HCT116 (cell line): ENCODE results near the gene ZNF160. TPM values are rescaled to one million over a fixed set of nuclear protein-coding genes. Genes with fewer than 3 reads are reported as not detected.

Experiments used
- ATAC-seq: fragments of 200-7000 bp; cut with Tn5 transposase; 2 replicates; pipeline ENCODE4 v1.9.1; 2020; ENCODE audit warnings: mild to moderate bottlenecking, moderate library complexity
- Bru-seq: library from RNA; stranded (reverse); fragments of 400-500 nt; gene quantifications from one replicate; lab custom pipeline; 2021; lab: Mats Ljungman, UMichigan
- BruChase-seq, 2 experiments: library from RNA; stranded (reverse); fragments of 400-500 nt; gene quantifications; one replicate each; lab custom pipeline; 2021; lab: Mats Ljungman, UMichigan
- BruUV-seq: library from RNA; stranded (reverse); fragments of 400-500 nt; replicated peaks from 2 replicates; lab custom pipeline; 2021; lab: Mats Ljungman, UMichigan
- CTCF ChIA-PET: fragments of 300-600 bp; sonication (Branson Sonifier 250); formaldehyde crosslinking; loops from one replicate; lab custom pipeline; 2021; ENCODE audit warnings: antibody characterized with exemption; lab: Charles Lee
- POLR2A ChIA-PET: fragments of 300-600, 350-600 bp; sonication (Branson Sonifier 250); formaldehyde crosslinking; loops from one replicate; lab custom pipeline; 2021; ENCODE audit warnings: antibody characterized with exemption; lab: Charles Lee
- RAD21 ChIA-PET, 2 experiments: fragments of 300-600 bp; sonication (Branson Sonifier 250); formaldehyde crosslinking; loops; one replicate each; lab custom pipeline; 2023; ENCODE audit warnings: low total read pairs in 2 of 2; ENCODE audit not compliant: uncharacterized antibody in 2 of 2, unreplicated experiment in 2 of 2, low non-redundant PET in 1 of 2; lab: Charles Lee
- DNase-seq: peaks from one replicate; pipeline ENCODE4 v3.0.0-alpha.2; 2010; ENCODE audit warnings: low read depth, low spot score
- H2AFZ ChIP-seq: fragments of 200-600 bp; shearing (Covaris generic), sonication (generic); 2 replicates; pipeline ENCODE4 v1.6.1; 2017; ENCODE audit warnings: low read depth, mixed run types, mixed read lengths, antibody characterized with exemption, low read length; ENCODE audit not compliant: poor library complexity, severe bottlenecking
- H3K27ac ChIP-seq: 2 replicates; pipeline ENCODE4 v1.5.1; 2012; ENCODE audit warnings: low read depth, low read length
- H3K27me3 ChIP-seq: fragments of 200-600 bp; sonication (generic); 2 replicates; pipeline ENCODE4 v1.6.1; 2016; ENCODE audit warnings: mixed run types, low read length, mixed read lengths; ENCODE audit not compliant: insufficient read depth
- H3K36me3 ChIP-seq, 2 experiments: fragments of 200-500 bp in 1 of 2; fragments of 200-600 bp in 1 of 2; sonication (Bioruptor generic) in 1 of 2; sonication (generic) in 1 of 2; 2 replicates each; pipeline versions ENCODE4 v1.5.1 to v1.6.1; 2014 to 2016; ENCODE audit warnings: low read length in 2 of 2, inconsistent platforms in 1 of 2, mixed read lengths in 1 of 2, mixed run types in 1 of 2; ENCODE audit not compliant: insufficient read depth in 2 of 2, control insufficient read depth in 1 of 2
- H3K4me1 ChIP-seq, 2 experiments: fragments of 200-600 bp in 1 of 2; sonication (generic) in 1 of 2; 2 replicates each; pipeline versions ENCODE4 v1.5.1 to v1.6.1; 2012 to 2017; ENCODE audit warnings: low read length in 2 of 2, inconsistent platforms in 1 of 2, mild to moderate bottlenecking in 1 of 2, mixed read lengths in 1 of 2, mixed run types in 1 of 2, moderate library complexity in 1 of 2; ENCODE audit not compliant: insufficient read depth in 2 of 2, control insufficient read depth in 1 of 2
- H3K4me2 ChIP-seq: fragments of 200-600 bp; sonication (generic); 2 replicates; pipeline ENCODE4 v1.6.1; 2017; ENCODE audit warnings: mixed run types, low read length, mixed read lengths
- H3K4me3 ChIP-seq, 2 experiments: fragments of 200-600 bp in 1 of 2; sonication (generic) in 1 of 2; replicated peaks in 1 of 2; 2 replicates each; pipeline ENCODE4 v1.5.1; 2011 to 2016; ENCODE audit warnings: low read length in 2 of 2, control low read depth in 1 of 2, low read depth in 1 of 2, mild to moderate bottlenecking in 1 of 2, mixed read lengths in 1 of 2, mixed run types in 1 of 2
- H3K79me2 ChIP-seq: fragments of 200-600 bp; sonication (generic); 2 replicates; pipeline ENCODE4 v1.6.1; 2017; ENCODE audit warnings: mild to moderate bottlenecking, mixed run types, low read length, moderate library complexity, mixed read lengths; ENCODE audit not compliant: insufficient read depth
- H3K9ac ChIP-seq: fragments of 200-600 bp; sonication (generic); 2 replicates; pipeline ENCODE4 v1.6.1; 2016; ENCODE audit warnings: low read length, mixed read lengths
- H3K9me2 ChIP-seq: fragments of 200-600 bp; sonication (generic), shearing (Covaris generic); 2 replicates; pipeline ENCODE4 v1.6.1; 2017; ENCODE audit warnings: mixed run types, mild to moderate bottlenecking, moderate library complexity; ENCODE audit not compliant: insufficient read depth
- H3K9me3 ChIP-seq, 2 experiments: fragments of 200-500 bp in 1 of 2; fragments of 200-600 bp in 1 of 2; sonication (Bioruptor generic) in 1 of 2; sonication (generic) in 1 of 2; 2 replicates each; pipeline ENCODE4 v1.6.1; 2014 to 2017; ENCODE audit warnings: low read length in 2 of 2, mixed read lengths in 2 of 2, inconsistent platforms in 1 of 2, low read depth in 1 of 2, mild to moderate bottlenecking in 1 of 2, mixed run types in 1 of 2, moderate library complexity in 1 of 2; ENCODE audit not compliant: control insufficient read depth in 1 of 2, insufficient read depth in 1 of 2
- H4K20me1 ChIP-seq: fragments of 200-600 bp; sonication (generic), shearing (Covaris generic); 2 replicates; pipeline ENCODE4 v1.6.1; 2017; ENCODE audit warnings: mixed run types, mild to moderate bottlenecking, moderate library complexity; ENCODE audit not compliant: insufficient read depth
- CBX3 ChIP-seq: IDR thresholded peaks from 2 replicates; pipeline ENCODE4 v1.6.1; 2012; ENCODE audit warnings: low read depth
- CEBPB ChIP-seq: IDR thresholded peaks from 2 replicates; pipeline ENCODE4 v1.6.1; 2012; ENCODE audit warnings: low read depth
- EGR1 ChIP-seq: IDR thresholded peaks from 2 replicates; pipeline ENCODE4 v1.6.1; 2012; ENCODE audit warnings: low read depth
- ELF1 ChIP-seq: IDR thresholded peaks from 2 replicates; pipeline ENCODE4 v1.6.1; 2012; ENCODE audit warnings: low read depth, borderline replicate concordance
- EZH2 ChIP-seq: fragments of 200-600 bp; sonication (generic); IDR thresholded peaks from 2 replicates; pipeline ENCODE4 v1.6.1; 2017; ENCODE audit warnings: antibody characterized with exemption, mixed run types
- JUND ChIP-seq: IDR thresholded peaks from 2 replicates; pipeline ENCODE4 v1.6.1; 2012
- POLR2A ChIP-seq: IDR thresholded peaks from 2 replicates; pipeline ENCODE4 v1.7.0; 2011; ENCODE audit warnings: borderline replicate concordance; ENCODE audit not compliant: insufficient read depth, insufficient read length; ENCODE audit errors: extremely low read depth
- POLR2AphosphoS5 ChIP-seq: IDR thresholded peaks from 2 replicates; pipeline ENCODE4 v1.6.1; 2011; ENCODE audit warnings: mild to moderate bottlenecking, low read depth, low read length, moderate library complexity
- SIN3A ChIP-seq: IDR thresholded peaks from 2 replicates; pipeline ENCODE4 v1.6.1; 2012; ENCODE audit warnings: low read depth
- SP1 ChIP-seq: IDR thresholded peaks from 2 replicates; pipeline ENCODE4 v1.6.1; 2012; ENCODE audit warnings: low read depth
- YY1 ChIP-seq: IDR thresholded peaks from 2 replicates; pipeline ENCODE4 v1.6.1; 2011; ENCODE audit warnings: low read length, low read depth, moderate library complexity, mild to moderate bottlenecking; ENCODE audit not compliant: insufficient replicate concordance; ENCODE audit errors: extremely low read depth
- intact Hi-C: fragments of 100-400 bp; cut with micrococcal nuclease; formaldehyde crosslinking; loops from 2 replicates; pipeline ENCODE4 v1.10.0; 2022
- long read RNA-seq: library from polyadenylated mRNA; unstranded; transcript quantifications from one replicate; pipeline ENCODE4 v2.0.0, GENCODE V29; 2021; ENCODE audit not compliant: unreplicated experiment
- polyA plus RNA-seq: library from polyadenylated mRNA; unstranded; fragments of >200 nt; gene quantifications from 2 replicates; pipeline ENCODE4 v1.2.1, GENCODE V29; 2012; ENCODE audit warnings: missing spikeins
- total RNA-seq: library from RNA; stranded (reverse); gene quantifications from one replicate; pipeline ENCODE4 v1.2.1, GENCODE V29; 2021; ENCODE audit not compliant: unreplicated experiment
- TF ChIP-seq, protein P1 (sequence below): IDR thresholded peaks from 2 replicates; pipeline ENCODE4 v1.6.1; 2012

The ZNF160 gene
- total RNA-seq (14.9 TPM), Bru-seq, nascent RNA (percentile 77 among the genes with signal in this experiment), BruChase-seq, experiment 1, labeled RNA remaining after a 6-hour chase (percentile 70 among the genes with signal in this experiment), BruChase-seq, experiment 2, labeled RNA remaining after a 2-hour chase (percentile 79 among the genes with signal in this experiment)
- polyA plus RNA-seq, result 9.7 and 11.5 TPM in 2 replicates
- long read RNA-seq, full-length matches to known transcripts, result 20 of 36 reads
- long read RNA-seq, partial matches to known transcripts, result 4 of 36 reads
- long read RNA-seq, other reads (novel, unspliced or antisense), result 12 of 36 reads

DNA sequence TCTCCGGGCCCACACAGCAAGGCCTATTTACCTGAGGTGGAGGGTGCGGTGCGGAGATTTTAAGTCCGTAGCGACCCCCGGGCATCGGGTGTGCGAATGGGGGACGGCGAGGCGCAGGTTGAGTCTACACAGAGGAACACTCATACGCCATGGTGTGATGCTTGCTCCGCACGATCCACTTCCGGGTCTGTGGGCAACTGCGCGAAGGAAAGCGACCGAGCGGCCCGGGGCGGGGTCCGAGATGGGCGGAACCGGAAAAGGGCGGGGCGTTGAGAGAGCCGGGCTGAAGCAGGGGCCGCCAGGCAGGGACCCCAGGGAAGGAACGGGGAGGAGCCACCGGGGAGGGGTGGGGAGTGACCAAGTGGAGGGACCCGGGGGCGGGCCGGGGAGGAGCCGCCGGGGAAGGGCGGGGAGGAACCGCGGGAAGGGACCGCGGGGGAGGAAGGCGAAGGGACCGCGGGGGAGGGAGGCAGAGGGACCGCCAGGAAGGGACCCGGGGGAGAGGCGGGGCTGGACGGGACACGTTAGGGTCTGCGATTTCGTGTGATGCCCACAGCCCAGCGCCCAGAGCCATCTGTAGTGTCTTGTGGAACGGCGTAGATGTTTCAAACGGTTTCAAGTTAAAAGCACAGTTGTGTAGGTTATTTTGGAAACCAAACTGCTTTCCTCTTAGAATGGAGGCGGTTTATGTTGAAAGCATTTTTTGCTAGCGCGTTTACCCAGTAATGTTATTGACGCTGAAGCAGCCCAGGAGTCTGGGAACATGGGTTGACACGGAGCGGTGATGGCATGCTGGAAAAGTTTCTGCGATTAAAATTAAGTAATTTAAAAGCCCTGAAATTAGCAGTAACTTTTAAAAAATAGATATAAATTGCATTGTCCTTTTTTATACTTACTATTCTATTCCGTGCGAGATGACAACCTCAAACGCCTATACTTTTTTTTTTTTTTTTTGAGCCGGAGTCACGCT is at the start of gene ZNF160:
TSS of gene ZNF160 (minus strand) at position 189 of the 970 bp plus-strand sequence. CDS start 17,146 bp downstream, outside the sequence.
- ATAC-seq (peak; percentile 96), DNase-seq (peak; percentile 90)
- POLR2A ChIA-PET, result no interaction called here
- peaks cover 0 to 3% of the 10 kb centered on the region in 2 experiments; a peak in 2 of 4 replicates for H3K9me3 ChIP-seq
- H3K27ac ChIP-seq, result peak within 1 kb of the TSS; percentile 80
- CTCF ChIA-PET, result no interaction called here
- peak within 1 kb of the TSS; percentile 91 for H3K4me2 ChIP-seq
- 0 out of 4 replicates have a peak, but pooled peaks cover 0 to 2% of the 10 kb centered on the region in 2 experiments for H3K36me3 ChIP-seq
- H3K9ac ChIP-seq, result peak within 1 kb of the TSS; percentile 85
- no TSS peak for BruUV-seq
- RAD21 ChIA-PET, result no interaction called here
- H3K4me1 ChIP-seq, result peaks cover 5 to 12% of the 10 kb centered on the region in 2 experiments; a peak in 3 of 4 replicates
- peak within 1 kb of the TSS; percentile 94 for H2AFZ ChIP-seq
- no peaks in the 10 kb centered on the region for H3K9me2 ChIP-seq
- TF ChIP-seq POLR2AphosphoS5, result peak; percentile 91
- peak; percentile 60 for TF ChIP-seq SP1
- TF ChIP-seq, protein P1, sequence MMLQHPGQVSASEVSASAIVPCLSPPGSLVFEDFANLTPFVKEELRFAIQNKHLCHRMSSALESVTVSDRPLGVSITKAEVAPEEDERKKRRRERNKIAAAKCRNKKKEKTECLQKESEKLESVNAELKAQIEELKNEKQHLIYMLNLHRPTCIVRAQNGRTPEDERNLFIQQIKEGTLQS, result no peak
- TF ChIP-seq POLR2A, result peak; percentile 52
- peak; percentile 85 for TF ChIP-seq EGR1
- no peak for TF ChIP-seq CBX3
- TF ChIP-seq YY1, result peak; percentile 80
- no peak for TF ChIP-seq CEBPB
- 0 out of 2 replicates have a peak, but pooled peaks have one; percentile 37 for TF ChIP-seq SIN3A
- peak; percentile 93 for TF ChIP-seq ELF1
- TF ChIP-seq JUND, result no peak
- TF ChIP-seq EZH2, result no peak
- H3K27me3 ChIP-seq, result no peaks in the 10 kb centered on the region
- peaks cover 30% of the 10 kb centered on the region for H3K79me2 ChIP-seq
- H4K20me1 ChIP-seq, result no peaks in the 10 kb centered on the region
- intact Hi-C loops, result loop anchor here (2.0 kb wide), 1 partner anchor 181 kb away; the partner anchor contains the start of gene ZNF888
- peak within 1 kb of the TSS; percentile 88 to 91 for H3K4me3 ChIP-seq
